H1 (cell line): ENCODE results near the gene PURA. TPM values are rescaled to one million over a fixed set of nuclear protein-coding genes. Genes with fewer than 3 reads are reported as not detected.

Experiments used
- CTCF ChIA-PET: fragments of 300-600 bp; sonication (Branson Sonifier 250); formaldehyde crosslinking; loops from one replicate; lab custom pipeline; 2021; ENCODE audit not compliant: partially characterized antibody; lab: Charles Lee
- POLR2A ChIA-PET: fragments of 300-600 bp; sonication (Branson Sonifier 250); formaldehyde crosslinking; loops from one replicate; lab custom pipeline; 2021; ENCODE audit warnings: inconsistent platforms; ENCODE audit not compliant: partially characterized antibody; lab: Charles Lee
- DNase-seq, 2 experiments: peaks; one replicate each; pipeline versions ENCODE4 v3.0.0 to v3.0.0-alpha.2; 2010 to 2022; ENCODE audit warnings: low spot score in 2 of 2, low read depth in 1 of 2, mixed read lengths in 1 of 2
- FAIRE-seq: peaks from 2 replicates; lab custom pipeline; 2011; peaks lifted over from hg19 to GRCh38; lab: Jason Lieb, UNC
- H2AFZ ChIP-seq: 2 replicates; pipeline ENCODE4 v1.8.1; 2012; ENCODE audit warnings: low read length, inconsistent platforms
- H2AK5ac ChIP-seq: 2 replicates; pipeline ENCODE4 v1.6.1; 2013; ENCODE audit warnings: low read depth, low read length
- H2BK120ac ChIP-seq: replicated peaks from 2 replicates; pipeline ENCODE3; 2013; ENCODE audit warnings: low read depth, low read length, inconsistent platforms
- H2BK12ac ChIP-seq: 2 replicates; pipeline ENCODE4 v1.6.1; 2013; ENCODE audit warnings: low read depth, low read length
- H2BK15ac ChIP-seq: 2 replicates; pipeline ENCODE4 v1.6.1; 2013; ENCODE audit warnings: low read length
- H2BK20ac ChIP-seq: 2 replicates; pipeline ENCODE4 v1.6.1; 2013; ENCODE audit warnings: low read length
- H2BK5ac ChIP-seq: 2 replicates; pipeline ENCODE4 v1.6.1; 2013; ENCODE audit warnings: low read depth, low read length
- H3K14ac ChIP-seq: 2 replicates; pipeline ENCODE4 v1.6.1; 2013; ENCODE audit warnings: inconsistent platforms; ENCODE audit not compliant: insufficient read length
- H3K18ac ChIP-seq: 2 replicates; pipeline ENCODE4 v1.6.1; 2013; ENCODE audit warnings: low read length; ENCODE audit errors: extremely low read depth
- H3K23ac ChIP-seq: 2 replicates; pipeline ENCODE4 v1.6.1; 2013; ENCODE audit warnings: inconsistent platforms; ENCODE audit not compliant: insufficient read length
- H3K23me2 ChIP-seq: 2 replicates; pipeline ENCODE4 v1.6.1; 2013; ENCODE audit warnings: low read depth, low read length
- H3K27ac ChIP-seq: 2 replicates; pipeline ENCODE4 v1.6.1; 2011; ENCODE audit warnings: low read depth, low read length, inconsistent platforms
- H3K27me3 ChIP-seq, 4 experiments: replicated peaks in 1 of 4; 1 replicate in 1 of 4; 2 replicates in 3 of 4; pipeline versions ENCODE4 v1.6.1 to v1.8.1; 2011 to 2013; ENCODE audit warnings: low read length in 3 of 4, mild to moderate bottlenecking in 3 of 4, inconsistent platforms in 2 of 4, mixed read lengths in 2 of 4, moderate library complexity in 1 of 4; ENCODE audit not compliant: control insufficient read depth in 3 of 4, insufficient read depth in 3 of 4; ENCODE audit errors: extremely low read depth in 1 of 4
- H3K36me3 ChIP-seq, 4 experiments: 2 replicates each; pipeline versions ENCODE4 v1.6.1 to v1.8.1; 2011 to 2013; ENCODE audit warnings: mild to moderate bottlenecking in 4 of 4, low read length in 3 of 4, moderate library complexity in 2 of 4, control low read depth in 1 of 4, inconsistent platforms in 1 of 4; ENCODE audit not compliant: insufficient read depth in 4 of 4, control insufficient read depth in 2 of 4
- H3K4ac ChIP-seq: replicated peaks from 2 replicates; pipeline ENCODE3; 2013; ENCODE audit warnings: low read length, low read depth, mixed read lengths, inconsistent platforms; ENCODE audit not compliant: insufficient read length
- H3K4me1 ChIP-seq, 4 experiments: replicated peaks in 1 of 4; 1 replicate in 1 of 4; 2 replicates in 3 of 4; pipeline versions ENCODE4 v1.6.1 to v1.8.1; 2011 to 2013; ENCODE audit warnings: low read length in 3 of 4, inconsistent platforms in 2 of 4, mixed read lengths in 1 of 4; ENCODE audit not compliant: insufficient read depth in 4 of 4, control insufficient read depth in 3 of 4
- H3K4me2 ChIP-seq, 2 experiments: 2 replicates each; pipeline versions ENCODE4 v1.6.1 to v1.8.1; 2011 to 2013; ENCODE audit warnings: low read depth in 2 of 2, low read length in 2 of 2, control low read depth in 1 of 2, inconsistent platforms in 1 of 2, mild to moderate bottlenecking in 1 of 2; ENCODE audit not compliant: insufficient read depth in 1 of 2
- H3K4me3 ChIP-seq, 4 experiments: fragments of 200-600, 300-600 bp in 1 of 4; sonication (generic), shearing (Covaris generic), sonication (Bioruptor Twin) in 1 of 4; 2 replicates each; pipeline versions ENCODE4 v1.5.1 to v1.8.1; 2011 to 2016; ENCODE audit warnings: low read length in 4 of 4, low read depth in 3 of 4, control low read depth in 2 of 4, inconsistent platforms in 2 of 4, mild to moderate bottlenecking in 2 of 4, mixed read lengths in 1 of 4, moderate library complexity in 1 of 4; ENCODE audit not compliant: insufficient read depth in 2 of 4; ENCODE audit errors: extremely low read depth in 1 of 4
- H3K56ac ChIP-seq: replicated peaks from 2 replicates; pipeline ENCODE3; 2013; ENCODE audit warnings: low read depth, mild to moderate bottlenecking, mixed read lengths, low read length, inconsistent platforms; ENCODE audit not compliant: insufficient read length
- H3K79me1 ChIP-seq: 2 replicates; pipeline ENCODE4 v1.6.1; 2013; ENCODE audit warnings: low read depth, low read length, control low read depth
- H3K79me2 ChIP-seq, 2 experiments: 2 replicates each; pipeline versions ENCODE4 v1.6.1 to v1.8.1; 2012 to 2013; ENCODE audit warnings: low read length in 2 of 2, mild to moderate bottlenecking in 2 of 2, inconsistent platforms in 1 of 2; ENCODE audit not compliant: insufficient read depth in 2 of 2, control insufficient read depth in 1 of 2
- H3K9ac ChIP-seq, 4 experiments: replicated peaks in 1 of 4; 1 replicate in 1 of 4; 2 replicates in 3 of 4; pipeline versions ENCODE4 v1.6.1 to v1.8.1; 2011 to 2013; ENCODE audit warnings: low read depth in 3 of 4, low read length in 3 of 4, control low read depth in 2 of 4, mild to moderate bottlenecking in 2 of 4, moderate library complexity in 2 of 4, inconsistent platforms in 1 of 4; ENCODE audit errors: extremely low read depth in 1 of 4
- H3K9me3 ChIP-seq, 2 experiments: 2 replicates each; pipeline versions ENCODE4 v1.6.1 to v1.8.1; 2012 to 2013; ENCODE audit warnings: mild to moderate bottlenecking in 2 of 2, moderate library complexity in 2 of 2, control low read depth in 1 of 2, inconsistent platforms in 1 of 2, low read depth in 1 of 2, low read length in 1 of 2, mixed read lengths in 1 of 2; ENCODE audit not compliant: insufficient read depth in 2 of 2
- H4K20me1 ChIP-seq, 2 experiments: replicated peaks in 1 of 2; 2 replicates each; pipeline versions ENCODE3 to v1.8.1; 2011 to 2013; ENCODE audit warnings: inconsistent platforms in 2 of 2, low read length in 2 of 2, mild to moderate bottlenecking in 1 of 2; ENCODE audit not compliant: insufficient read depth in 2 of 2, control insufficient read depth in 1 of 2
- H4K5ac ChIP-seq: 2 replicates; pipeline ENCODE4 v1.6.1; 2013; ENCODE audit warnings: low read length, low read depth, mixed read lengths, inconsistent platforms; ENCODE audit not compliant: insufficient read length
- H4K8ac ChIP-seq: 2 replicates; pipeline ENCODE4 v1.8.0; 2013; ENCODE audit warnings: mild to moderate bottlenecking, moderate library complexity, low read length, inconsistent platforms; ENCODE audit not compliant: insufficient read depth; ENCODE audit errors: extremely low read depth
- H4K91ac ChIP-seq: replicated peaks from 2 replicates; pipeline ENCODE3; 2013; ENCODE audit warnings: low read length, mixed read lengths, inconsistent platforms; ENCODE audit not compliant: insufficient read length
- ASH2L ChIP-seq: fragments of 200-600, 300-600 bp; sonication (generic); IDR thresholded peaks from one replicate; pipeline ENCODE4 v1.7.1; 2017; ENCODE audit warnings: low read length
- BACH1 ChIP-seq: IDR thresholded peaks from 2 replicates; pipeline ENCODE4 v1.6.1; 2012; ENCODE audit warnings: low read length, improper control_type of control experiment
- CHD2 ChIP-seq: IDR thresholded peaks from 2 replicates; pipeline ENCODE4 v1.6.1; 2012; ENCODE audit warnings: low read length, improper control_type of control experiment
- POU5F1 ChIP-seq: IDR thresholded peaks from 2 replicates; pipeline ENCODE4 v1.6.1; 2011; ENCODE audit warnings: low read depth, mild to moderate bottlenecking, low read length, moderate library complexity
- RAD21 ChIP-seq, 2 experiments: IDR thresholded peaks in 1 of 2; conservative IDR thresholded peaks in 1 of 2; 2 replicates each; pipeline ENCODE4 v1.6.1; 2011; ENCODE audit warnings: low read depth in 2 of 2, low read length in 2 of 2, improper control_type of control experiment in 1 of 2, inconsistent platforms in 1 of 2, mild to moderate bottlenecking in 1 of 2, moderate library complexity in 1 of 2
- SAP30 ChIP-seq: fragments of 300-600 bp; sonication (generic); IDR thresholded peaks from 2 replicates; pipeline ENCODE4 v1.7.1; 2012; ENCODE audit warnings: low read length, moderate library complexity, mild to moderate bottlenecking, inconsistent platforms; ENCODE audit not compliant: insufficient read depth, insufficient replicate concordance
- SP2 ChIP-seq: IDR thresholded peaks from 2 replicates; pipeline ENCODE4 v1.6.1; 2012; ENCODE audit warnings: mild to moderate bottlenecking, low read length, inconsistent platforms
- TBP ChIP-seq: IDR thresholded peaks from 2 replicates; pipeline ENCODE4 v1.6.1; 2011; ENCODE audit warnings: low read depth, low read length, improper control_type of control experiment
- TEAD4 ChIP-seq: IDR thresholded peaks from 2 replicates; pipeline ENCODE4 v1.6.1; 2012; ENCODE audit warnings: low read depth, low read length, inconsistent platforms, mixed read lengths
- whole genome bisulfite sequencing, 2 experiments: shearing (Covaris generic) in 1 of 2; methylation state at CpG; one replicate each; pipeline versions ENCODE4 v1.1.6 to v1.1.7; 2013 to 2015; ENCODE audit warnings: low lambda C conversion rate in 2 of 2, mixed read lengths in 2 of 2, inconsistent platforms in 1 of 2, low coverage in 1 of 2, missing lambda C conversion rate in 1 of 2; ENCODE audit not compliant: insufficient replicate concordance in 2 of 2, insufficient coverage in 1 of 2, insufficient read length in 1 of 2; ENCODE audit errors: extremely low coverage in 1 of 2, missing lambda C conversion rate in 1 of 2; 5-methylcytosine and 5-hydroxymethylcytosine counted together
- polyA plus RNA-seq, 7 experiments: library from polyadenylated mRNA; depleted of rRNA in 3 of 7; stranded (reverse) in 5 of 7; unstranded in 2 of 7; fragments of >200 nt in 5 of 7; fragments of 200-250 nt in 2 of 7; gene quantifications; 1 replicate in 5 of 7; 2 replicates in 1 of 7; 4 replicates in 1 of 7; pipeline versions ENCODE4 v1.2.1 to v1.2.3, GENCODE V29; 2011 to 2013; ENCODE audit warnings: missing spikeins in 2 of 7, mixed read lengths in 2 of 7
- total RNA-seq: library from RNA; stranded (reverse); fragmentation: NEBNext Ultra II Directional; extraction: Animal tissue kit (Norgen Biotek cat#: 25700); gene quantifications from 2 replicates; pipeline ENCODE4 v1.2.1, GENCODE V29; 2021
- TF ChIP-seq, protein P1 (sequence below): IDR thresholded peaks from 2 replicates; pipeline ENCODE4 v1.6.1; 2012; ENCODE audit warnings: inconsistent platforms
- TF ChIP-seq, protein P2 (sequence below): IDR thresholded peaks from 2 replicates; pipeline ENCODE4 v1.6.1; 2012; ENCODE audit warnings: low read length, inconsistent platforms

The PURA gene
- total and polyA plus RNA-seq, 2 of the 8 experiments (the other 6 are each of a cell fraction or from before 2014, with no cell fraction given): 0.98 to 2.1 TPM

DNA sequence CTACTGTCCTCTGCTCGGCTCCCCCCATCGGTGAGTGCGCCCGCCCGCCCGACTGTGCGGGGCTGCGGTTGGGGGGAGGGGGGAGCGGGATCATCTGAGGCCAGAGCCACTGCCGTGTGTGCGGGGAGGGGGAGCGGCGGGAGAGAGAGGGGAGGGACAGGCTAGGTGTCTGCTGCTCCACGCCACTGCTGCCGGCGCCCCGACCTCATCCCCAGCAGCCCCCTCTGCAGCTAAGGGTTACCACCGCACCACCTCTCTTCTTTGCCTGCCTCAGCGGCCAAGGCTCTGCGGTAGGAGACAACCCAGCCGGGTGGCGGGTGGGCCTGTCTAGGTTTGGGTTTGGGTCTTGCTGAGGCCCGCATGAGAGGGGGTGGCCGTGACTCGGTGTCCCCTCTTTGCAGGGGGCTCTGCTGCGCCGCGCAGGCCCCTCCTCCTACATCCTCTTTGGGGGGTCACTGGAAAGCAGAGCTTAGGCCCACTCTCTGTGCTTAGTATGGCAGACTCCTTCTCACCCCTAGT is 670 bp upstream of the PURA start:
- Histone ChIP-seq H3K23me2 (peaks cover 16% of the 10 kb centered on the region), H2BK20ac (no peak overlapping the region), H2BK120ac (no peak overlapping the region), H3K36me3 (no peaks in the 10 kb centered on the region), H3K23ac (no peak overlapping the region), H4K91ac (no peak overlapping the region), H2AFZ (peak overlapping the region; percentile 6; the same call in 1 of the 2 replicates), H3K9me3 (no peaks in the 10 kb centered on the region), H3K4me1 (peaks cover 6 to 20% (median 9%) of the 10 kb centered on the region in 4 experiments), H3K79me1 (no peaks in the 10 kb centered on the region), H4K8ac (peak overlapping the region; percentile 45), H3K79me2 (no peaks in the 10 kb centered on the region), H2BK5ac (no peak overlapping the region), H2BK15ac (peak overlapping the region; percentile 40; the same call in 1 of the 2 replicates), H3K27me3 (peaks cover 32 to 76% (median 58%) of the 10 kb centered on the region in 4 experiments), H2BK12ac (peak overlapping the region; percentile 75; the same call in 1 of the 2 replicates), H3K9ac (peak overlapping the region in 2 of 4 experiments; percentile 2 to 42; a peak in 1 of 7 replicates), H3K4me3 (peak overlapping the region; percentile 53 to 85 (median 76)), H3K4ac (no peak overlapping the region), H3K4me2 (peak overlapping the region; percentile 98), H3K56ac (no peak overlapping the region), H3K14ac (no peak overlapping the region), H3K27ac (no peak overlapping the region), H2AK5ac (no peak overlapping the region), H4K5ac (peak overlapping the region; percentile 42), H3K18ac (peak overlapping the region; percentile 51), H4K20me1 (peaks cover 9 to 26% of the 10 kb centered on the region in 2 experiments)
- 3% methylated on average over 5 of the region's 28 CpGs; no CpG with 5 or more reads in 1 of the 2 experiments for WGBS, 2 experiments
- FAIRE-seq (no peak), DNase-seq (peak in 1 of 2 experiments; percentile 75)
- POLR2A ChIA-PET: interaction anchor here (1.0 to 2.2 kb wide), 3 partner anchors 14 to 56 kb away, joined by 3 to 11 read pairs (median 5); no protein-coding TSS in a partner anchor
- CTCF ChIA-PET: interaction anchor here (0.6 to 7.9 kb wide), 6 partner anchors 13 to 722 kb away, joined by 3 to 91 read pairs (median 4); no protein-coding TSS in a partner anchor
- TF ChIP-seq, protein P1, sequence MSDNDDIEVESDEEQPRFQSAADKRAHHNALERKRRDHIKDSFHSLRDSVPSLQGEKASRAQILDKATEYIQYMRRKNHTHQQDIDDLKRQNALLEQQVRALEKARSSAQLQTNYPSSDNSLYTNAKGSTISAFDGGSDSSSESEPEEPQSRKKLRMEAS: 0 out of 2 replicates have a peak, but pooled peaks have one; percentile 21
- TF ChIP-seq SAP30 (no peak), RAD21 (IDR thresholded peaks at IDR 0.05 in 1 of 2, conservative IDR thresholded peaks at IDR 0.05 in 1 of 2; ENCODE audit: low read depth in 2 of 2, low read length in 2 of 2) (no peak), BACH1 (no peak), TBP (no peak), TEAD4 (no peak), ASH2L (peak; percentile 50), SP2 (no peak), POU5F1 (no peak), CHD2 (no peak)
- TF ChIP-seq, protein P2, sequence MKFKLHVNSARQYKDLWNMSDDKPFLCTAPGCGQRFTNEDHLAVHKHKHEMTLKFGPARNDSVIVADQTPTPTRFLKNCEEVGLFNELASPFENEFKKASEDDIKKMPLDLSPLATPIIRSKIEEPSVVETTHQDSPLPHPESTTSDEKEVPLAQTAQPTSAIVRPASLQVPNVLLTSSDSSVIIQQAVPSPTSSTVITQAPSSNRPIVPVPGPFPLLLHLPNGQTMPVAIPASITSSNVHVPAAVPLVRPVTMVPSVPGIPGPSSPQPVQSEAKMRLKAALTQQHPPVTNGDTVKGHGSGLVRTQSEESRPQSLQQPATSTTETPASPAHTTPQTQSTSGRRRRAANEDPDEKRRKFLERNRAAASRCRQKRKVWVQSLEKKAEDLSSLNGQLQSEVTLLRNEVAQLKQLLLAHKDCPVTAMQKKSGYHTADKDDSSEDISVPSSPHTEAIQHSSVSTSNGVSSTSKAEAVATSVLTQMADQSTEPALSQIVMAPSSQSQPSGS: no peak
